Medulla oblongata (tissue), 1 donor: ENCODE measurements around the gene RWDD4.
"Not testable (repeated sequence)": the region's sequence is repeated elsewhere in the genome, so short reads cannot be mapped to it uniquely, and the experiment has no call there.

Experiments
- DNase-seq: peaks from one replicate; pipeline ENCODE4 v3.0.0-alpha.2; 2015; ENCODE audit errors: extremely low spot score

RWDD4 gene

GRCh38 chr4:183635741-183636140, 23.2 kb downstream of the RWDD4 start:
- DNase-seq = no peak

DNA sequence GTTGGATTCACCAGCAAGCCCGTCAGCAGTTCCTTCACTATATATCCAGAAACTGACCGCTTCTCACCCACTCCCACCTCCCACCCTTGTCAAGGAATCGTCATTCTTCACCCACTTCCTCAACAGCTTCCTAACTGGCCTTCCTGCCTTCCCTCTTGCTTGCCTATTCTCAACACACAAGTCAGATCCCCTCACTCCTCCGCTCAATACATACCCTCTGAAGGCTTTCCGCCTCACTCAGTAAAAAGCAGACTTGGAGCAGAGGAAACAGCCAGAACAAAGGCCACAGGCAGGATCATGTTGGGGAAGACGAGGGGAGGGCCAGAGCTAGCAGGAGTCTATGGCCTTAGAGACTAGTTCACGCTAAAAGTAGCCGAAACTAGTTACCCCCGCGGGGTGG, 23.7 kb downstream of the RWDD4 start:
- DNase-seq = no peak

DNA sequence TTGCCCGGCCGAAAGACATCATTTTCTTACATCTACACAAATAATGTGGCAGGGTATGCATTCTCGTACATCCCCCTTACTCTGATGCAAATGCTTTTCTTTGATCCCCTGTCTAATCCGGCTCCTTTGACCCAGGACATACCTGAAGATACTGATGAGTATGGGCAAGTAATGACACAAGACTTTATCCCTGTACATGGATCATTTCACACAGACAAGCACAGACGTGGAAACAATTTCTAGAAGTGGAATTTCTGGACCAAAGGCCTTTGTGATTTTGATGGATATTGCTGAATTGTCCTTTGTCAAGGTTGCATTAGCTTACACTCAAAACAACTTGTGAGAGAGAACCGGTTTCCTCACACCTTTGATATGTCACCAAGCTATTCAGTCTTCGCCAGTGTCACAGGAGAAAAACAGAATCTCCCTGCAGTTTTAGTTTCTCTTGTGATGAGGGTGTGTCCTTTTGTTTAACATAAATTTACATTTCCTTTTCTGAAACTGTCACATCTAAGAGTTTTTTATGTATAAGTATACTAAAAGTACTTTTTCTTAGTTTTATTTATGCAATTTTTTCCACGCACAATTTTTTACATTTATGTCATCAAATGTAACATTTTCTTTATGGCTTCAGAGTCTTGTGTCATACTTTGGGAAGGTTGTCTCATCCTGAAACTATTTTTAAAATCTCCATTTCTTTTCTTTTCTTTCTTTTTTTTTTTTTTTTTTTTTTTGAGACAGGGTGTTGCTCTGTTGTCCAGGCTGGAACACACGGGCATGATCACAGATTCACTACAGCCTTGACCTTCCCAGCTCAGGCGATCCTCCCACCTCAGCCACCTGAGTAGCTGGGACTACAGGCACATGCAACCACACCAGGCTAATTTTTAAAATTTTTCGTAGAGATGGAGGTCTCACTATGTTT, 25.2 kb downstream of the RWDD4 start:
- DNase-seq = no peak

DNA sequence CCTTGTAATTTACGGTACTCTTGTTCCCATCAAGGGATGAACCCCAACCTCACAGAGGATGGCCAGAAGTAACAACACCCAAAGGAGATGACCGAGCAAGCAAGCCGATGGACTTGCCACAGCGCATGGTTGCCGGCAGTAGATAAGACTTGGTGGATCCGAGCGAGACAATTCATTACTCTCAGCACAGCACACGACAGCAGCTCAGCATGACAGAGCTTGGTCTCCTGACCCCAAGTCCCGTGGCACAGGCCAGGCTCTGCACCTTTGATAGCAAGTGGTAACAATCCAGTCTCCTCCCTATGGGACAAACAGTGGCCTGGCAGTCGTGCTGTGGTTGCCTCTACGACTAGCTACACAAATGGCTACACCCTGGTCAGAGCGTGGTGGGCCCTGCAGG, 26.3 kb downstream of the RWDD4 start:
- DNase-seq = no peak

GRCh38 chr4:183631577-183632198, 27.3 kb downstream of the RWDD4 start:
- peak; percentile 53 for DNase-seq

DNA sequence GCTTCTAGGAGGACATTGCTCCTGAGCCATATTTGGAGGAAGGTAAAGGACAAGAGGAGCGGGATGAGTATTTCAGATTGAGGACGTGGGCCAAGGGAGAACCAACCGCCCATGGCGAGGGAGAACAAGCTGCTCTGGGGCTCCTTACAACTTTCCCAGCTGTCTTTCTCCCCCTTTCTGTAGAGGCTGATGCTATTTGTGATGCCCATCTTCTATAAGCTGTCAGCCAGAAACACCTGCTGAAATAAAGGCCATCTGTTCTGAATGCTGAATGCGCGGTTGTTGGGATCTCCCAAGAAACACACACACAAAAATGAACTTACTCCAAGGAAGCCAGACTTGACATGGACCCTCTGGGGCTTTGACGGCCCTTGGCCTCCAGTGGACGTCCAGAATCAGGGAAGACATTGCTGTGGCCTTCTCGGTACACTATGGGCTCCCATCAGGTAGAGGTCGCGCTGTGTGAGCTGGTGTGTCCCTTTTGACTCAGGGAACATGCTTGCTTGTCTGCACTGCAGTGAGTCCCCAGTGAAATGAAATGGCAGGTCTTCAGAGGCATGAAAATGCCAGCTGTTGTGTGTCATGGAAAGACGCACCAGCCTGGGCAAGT, 30.9 kb downstream of the RWDD4 start:
- DNase-seq = no peak

- DNase-seq = not testable (repeated sequence)
Measured at GRCh38 chr4:183627286-183627685, 31.7 kb downstream of the RWDD4 start.

- DNase-seq = no peak
Measured at GRCh38 chr4:183626168-183626567, 32.8 kb downstream of the RWDD4 start.

GRCh38 chr4:183624548-183624947, 34.4 kb downstream of the RWDD4 start:
- DNase-seq = no peak

- no peak for DNase-seq
Measured at GRCh38 chr4:183621875-183622274, 37.1 kb downstream of the RWDD4 start.

DNA sequence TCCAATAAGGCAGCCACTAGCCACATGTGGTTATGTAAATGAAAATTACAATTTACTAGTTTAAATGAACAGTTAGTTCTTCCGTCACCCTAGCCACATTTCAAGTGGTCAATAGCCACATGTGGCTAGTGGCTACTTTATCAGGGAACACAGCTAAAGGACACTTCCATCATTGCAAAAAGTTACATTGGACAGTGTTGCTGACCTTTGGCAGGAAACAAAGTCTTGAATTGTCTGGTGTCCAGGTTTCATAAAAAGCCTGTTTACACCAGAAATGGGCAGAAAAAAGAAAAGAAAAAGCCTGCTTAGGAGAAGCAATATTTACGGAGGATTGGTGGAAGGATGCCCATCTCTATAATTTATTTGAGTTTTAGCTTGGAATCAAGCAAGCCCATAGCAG, 38.6 kb downstream of the RWDD4 start:
- no peak for DNase-seq

DNA sequence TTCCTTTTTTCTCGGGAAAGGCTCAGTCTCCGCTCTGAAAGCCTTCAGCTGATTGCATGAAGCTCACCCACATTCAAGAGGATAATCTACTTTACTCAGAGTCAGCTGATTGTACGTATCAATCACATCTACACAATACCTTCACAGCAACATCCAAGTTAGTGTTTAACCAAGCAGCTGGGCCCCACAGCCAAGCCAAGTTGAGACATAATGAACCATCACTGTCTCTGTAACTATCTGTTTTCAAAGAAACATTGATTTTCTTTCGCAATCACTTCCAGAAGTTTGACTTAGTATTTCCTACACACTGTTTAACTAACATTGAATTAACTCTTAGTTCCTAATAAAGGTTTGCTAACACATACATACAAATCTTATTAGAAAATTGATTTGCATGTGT, 40.3 kb downstream of the RWDD4 start:
- DNase-seq = no peak

DNA sequence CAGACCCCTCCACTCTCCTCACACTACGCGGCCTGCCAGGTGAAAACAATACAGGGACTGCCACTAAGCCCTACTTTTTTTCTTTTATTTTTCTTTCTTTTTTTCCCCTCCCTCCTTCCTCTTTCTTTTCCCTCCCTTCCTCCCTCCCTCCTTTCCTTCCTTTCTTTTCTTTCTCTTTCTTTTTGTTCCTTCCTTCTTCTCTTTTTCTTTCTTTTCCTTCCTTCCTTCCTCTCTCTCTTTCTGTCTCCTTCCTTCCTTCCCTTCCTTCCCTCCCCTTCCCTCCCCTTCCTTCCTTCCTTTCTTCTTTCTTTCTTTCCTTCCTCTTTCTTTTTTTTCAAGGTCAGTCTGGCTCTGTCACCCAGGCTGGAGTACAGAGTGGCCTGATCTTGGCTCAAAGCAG, 41.9 kb downstream of the RWDD4 start:
- DNase-seq = no peak

DNA sequence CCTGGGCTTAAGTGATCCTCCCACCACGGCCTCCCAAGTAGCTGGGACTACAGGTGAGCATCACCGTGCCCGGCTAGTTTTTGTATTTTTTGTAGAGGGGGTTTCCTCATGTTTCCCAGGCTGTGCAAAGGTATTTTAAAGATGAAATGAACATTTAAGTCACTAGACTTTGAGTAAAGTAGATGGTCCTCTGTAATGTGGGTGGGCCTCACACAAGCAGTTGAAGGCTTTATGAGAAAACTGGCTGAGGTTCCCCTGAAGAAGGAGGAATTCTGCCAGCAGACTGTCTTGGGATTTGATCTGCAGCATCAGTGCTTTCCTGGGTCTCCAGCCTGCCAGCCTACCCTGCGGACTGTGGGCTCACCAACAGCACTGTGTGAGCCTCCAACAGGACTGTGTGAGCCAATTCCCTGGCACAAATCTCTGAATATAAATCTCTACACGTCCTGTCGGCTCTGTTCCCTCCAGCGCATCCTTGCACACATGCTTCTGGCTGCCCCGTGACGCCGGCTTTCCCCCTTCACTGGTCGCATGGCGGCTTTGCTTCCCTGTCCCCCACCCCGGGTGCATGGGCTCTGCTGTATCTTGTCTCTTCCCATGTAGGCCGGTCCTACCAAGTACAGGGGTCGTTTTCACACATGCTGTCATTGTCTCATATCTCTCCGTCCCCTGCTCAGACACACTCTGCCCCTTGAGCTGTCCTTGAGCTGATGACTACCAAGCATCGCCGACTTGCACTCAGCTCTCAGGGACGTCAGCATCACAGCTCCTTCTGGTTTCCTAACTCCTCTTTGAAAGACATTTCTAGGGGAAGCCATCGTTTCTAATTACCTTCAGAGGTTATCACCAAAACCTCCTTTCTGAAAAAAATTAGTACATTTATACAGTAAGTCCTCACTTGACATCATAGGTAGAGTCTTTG, 46.4 kb downstream of the RWDD4 start:
- DNase-seq = no peak

DNA sequence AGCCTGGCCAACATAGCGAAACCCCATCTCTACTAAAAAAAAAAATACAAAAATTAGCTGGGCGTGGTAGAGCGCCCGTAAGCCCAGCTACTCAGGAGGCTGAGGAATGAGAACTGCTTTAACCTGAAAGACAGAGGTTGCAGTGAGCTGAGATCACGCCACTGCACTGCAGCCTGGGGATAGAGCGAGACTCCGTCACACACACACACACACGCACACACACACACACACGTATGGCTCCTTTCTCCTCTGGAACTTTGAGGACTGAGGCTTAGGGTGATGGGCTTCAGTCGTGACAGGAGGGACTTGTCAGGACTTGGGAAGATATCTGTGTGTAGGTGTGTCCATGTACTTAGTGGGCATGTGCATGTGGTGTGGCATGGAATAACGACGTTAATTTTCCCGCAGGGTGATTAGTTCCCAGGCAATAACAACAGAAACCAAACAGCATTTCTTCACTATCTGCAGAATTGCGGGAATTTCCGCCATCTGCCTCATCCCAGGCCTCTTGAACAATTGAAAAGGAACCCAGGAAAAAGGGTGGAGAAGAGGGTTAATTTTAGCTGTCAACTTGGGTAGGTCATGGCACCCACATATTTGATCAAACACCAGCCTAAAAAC, 47.7 kb downstream of the RWDD4 start:
- DNase-seq = no peak

DNA sequence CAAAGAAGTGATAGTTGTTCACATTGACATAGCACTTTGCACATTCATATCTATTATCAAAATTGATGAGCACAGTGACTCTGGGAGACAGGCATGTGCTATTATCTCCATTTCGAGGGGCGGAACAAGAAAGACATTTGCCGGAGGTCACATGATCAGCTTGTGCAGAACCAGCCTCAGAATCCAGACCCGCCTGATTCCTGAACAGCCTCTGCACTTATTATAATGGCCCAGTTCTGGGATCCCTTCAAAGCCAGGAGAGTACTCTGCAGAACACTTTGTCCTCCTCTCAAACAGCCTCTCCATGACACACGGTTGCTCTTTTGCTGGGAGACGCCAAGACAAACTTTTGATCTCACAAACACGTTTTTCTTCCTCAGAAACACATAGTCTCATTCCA, 48.4 kb downstream of the RWDD4 start:
- no peak for DNase-seq

DNA sequence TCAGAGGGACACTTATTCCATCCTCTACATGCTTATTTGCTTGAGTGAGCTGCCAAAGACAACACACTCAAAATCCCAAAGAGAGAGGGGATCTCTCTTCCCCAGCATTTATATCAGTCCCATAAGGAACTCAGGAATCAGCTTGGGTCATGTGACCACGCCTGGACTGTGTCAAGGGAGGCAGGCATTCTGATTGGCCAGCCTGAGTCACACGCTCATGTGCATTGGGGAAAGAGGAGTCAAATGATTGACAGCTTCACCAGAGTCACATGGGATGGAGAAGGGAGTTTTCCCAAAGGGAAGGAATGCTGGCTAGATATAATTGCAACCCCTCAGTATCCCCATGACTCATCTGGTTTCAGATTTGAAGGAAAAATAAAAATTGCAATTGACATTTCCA, 49.0 kb downstream of the RWDD4 start:
- DNase-seq = no peak

DNA sequence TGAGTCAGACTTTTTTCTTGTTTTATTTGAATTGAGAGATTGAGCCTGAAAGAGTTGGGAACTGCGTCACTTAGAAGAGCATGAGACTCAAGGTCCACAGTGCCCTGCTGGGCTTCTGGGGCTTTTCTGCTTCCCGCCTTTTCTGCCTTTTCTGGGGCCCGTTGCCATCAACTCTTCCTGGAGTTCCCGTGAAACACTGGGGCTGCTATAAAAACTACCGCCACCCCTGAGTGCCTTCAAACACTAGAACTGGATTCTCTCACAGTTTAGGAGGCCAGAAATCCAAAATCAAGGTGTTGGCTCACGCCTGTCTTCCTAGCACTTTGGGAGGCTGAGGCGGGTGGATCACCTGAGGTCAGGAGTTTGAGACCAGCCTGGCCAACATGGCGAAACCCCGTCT, 49.8 kb downstream of the RWDD4 start:
- DNase-seq = no peak

DNA sequence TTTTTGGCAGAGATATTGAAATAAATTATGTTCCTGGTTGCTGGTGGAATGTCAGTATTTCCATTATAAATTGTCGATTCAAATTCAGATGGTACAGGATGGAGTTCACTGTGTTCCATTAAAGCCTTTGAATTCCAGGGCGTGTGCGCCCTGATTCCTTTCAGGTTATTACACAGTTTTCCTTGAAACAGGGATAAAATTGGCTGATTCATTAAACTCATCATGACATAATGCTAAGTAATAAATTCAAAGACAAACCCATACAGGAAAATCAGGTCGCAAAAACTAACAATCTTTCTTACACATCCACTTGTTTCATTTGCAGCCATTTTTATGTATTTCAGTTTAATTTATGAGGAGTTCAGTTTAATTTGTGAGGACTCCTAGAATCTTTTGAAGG, 51.1 kb downstream of the RWDD4 start:
- DNase-seq = no peak

GRCh38 chr4:183602557-183603027, 56.4 kb downstream of the RWDD4 start:
- DNase-seq = peak; percentile 24

DNA sequence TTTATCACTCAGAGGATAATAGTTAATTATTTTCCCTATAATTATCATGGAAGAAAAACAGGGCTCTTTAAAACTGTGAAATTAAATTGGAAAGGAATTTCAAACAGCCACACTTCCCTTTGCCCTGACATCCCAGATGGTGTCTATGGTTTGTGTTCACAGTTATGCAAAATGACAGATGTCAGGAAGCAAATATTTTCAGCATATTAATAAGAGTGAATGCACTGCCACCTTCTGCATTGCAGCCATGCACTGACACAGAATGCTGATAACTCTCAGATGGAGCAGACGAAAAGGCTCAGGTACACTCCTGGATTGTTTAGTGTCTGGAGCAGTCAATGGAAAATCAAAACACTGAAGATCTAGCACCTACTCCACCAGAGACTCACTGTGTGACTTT, 57.6 kb downstream of the RWDD4 start:
- no peak for DNase-seq
